Skeletal muscle satellite cell (primary cell): ENCODE results near the gene UGT1A4.
"Not testable (repeated sequence)": the region's sequence is repeated elsewhere in the genome, so short reads cannot be mapped to it uniquely, and the experiment has no call there.

Experiments
- H3K27me3 ChIP-seq: 2 replicates; pipeline ENCODE4 v1.7.0; 2013; ENCODE audit warnings: low read length; ENCODE audit not compliant: control insufficient read depth, insufficient read depth
- H3K36me3 ChIP-seq: 2 replicates; pipeline ENCODE4 v1.7.0; 2013; ENCODE audit warnings: mild to moderate bottlenecking, control low read depth, low read length; ENCODE audit not compliant: insufficient read depth
- H3K4me1 ChIP-seq: 2 replicates; pipeline ENCODE4 v1.7.0; 2013; ENCODE audit warnings: low read length; ENCODE audit not compliant: control insufficient read depth, insufficient read depth
- H3K4me2 ChIP-seq: 2 replicates; pipeline ENCODE4 v1.7.0; 2013; ENCODE audit warnings: mild to moderate bottlenecking, low read length
- H3K4me3 ChIP-seq: 2 replicates; pipeline ENCODE4 v1.7.0; 2013; ENCODE audit warnings: low read length
- H3K9ac ChIP-seq: 2 replicates; pipeline ENCODE4 v1.7.0; 2013; ENCODE audit warnings: mild to moderate bottlenecking, low read depth, low read length, moderate library complexity
- H3K9me3 ChIP-seq: replicated peaks from 2 replicates; pipeline ENCODE4 v1.7.0; 2013; ENCODE audit warnings: mild to moderate bottlenecking, control low read depth, low read length

The UGT1A4 gene

DNA sequence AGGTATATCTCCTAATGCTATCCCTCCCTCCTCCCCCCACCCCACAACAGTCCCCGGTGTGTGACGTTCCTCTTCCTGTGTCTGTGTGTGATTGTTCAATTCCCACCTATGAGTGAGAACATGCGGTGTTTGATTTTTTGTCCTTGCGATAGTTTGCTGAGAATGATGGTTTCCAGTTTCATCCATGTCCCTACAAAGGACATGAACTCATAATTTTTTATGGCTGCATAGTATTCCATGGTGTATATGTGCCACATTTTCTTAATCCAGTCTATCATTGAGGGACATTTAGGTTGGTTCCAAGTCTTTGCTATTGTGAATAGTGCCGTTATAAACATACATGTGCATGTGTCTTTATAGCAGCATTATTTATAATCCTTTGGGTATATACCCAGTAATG is 17.7 kb upstream of the UGT1A4 start:
- not testable (repeated sequence) for H3K9ac ChIP-seq, H3K4me1 ChIP-seq, H3K4me3 ChIP-seq, H3K27me3 ChIP-seq, H3K4me2 ChIP-seq, H3K36me3 ChIP-seq, H3K9me3 ChIP-seq

DNA sequence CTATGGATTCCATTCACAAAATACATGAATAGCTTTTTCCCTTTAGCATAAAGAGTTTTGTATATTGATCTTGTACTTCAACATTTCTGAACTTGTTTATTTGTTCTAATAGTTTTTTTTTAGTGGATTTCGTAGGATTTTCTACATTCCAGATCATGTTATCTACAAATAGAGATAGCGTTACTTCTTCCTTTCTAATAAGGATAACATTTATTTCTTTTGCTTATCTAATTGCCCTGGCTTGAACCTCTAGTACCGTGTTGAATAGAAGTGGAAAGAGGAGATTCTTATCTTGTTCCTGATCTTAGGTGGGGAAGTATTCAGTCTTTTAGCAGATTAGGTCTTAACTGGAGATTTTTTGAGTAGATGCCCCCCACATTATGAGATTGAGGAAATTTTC is 16.3 kb upstream of the UGT1A4 start:
- no peaks in the 10 kb centered on the region for H3K9me3 ChIP-seq
- H3K4me1 ChIP-seq, result peaks cover 14% of the 10 kb centered on the region
- H3K4me2 ChIP-seq, result no peak overlapping the region
- H3K9ac ChIP-seq, result no peak overlapping the region
- no peaks in the 10 kb centered on the region for H3K36me3 ChIP-seq
- H3K27me3 ChIP-seq, result no peaks in the 10 kb centered on the region
- no peak overlapping the region for H3K4me3 ChIP-seq

DNA sequence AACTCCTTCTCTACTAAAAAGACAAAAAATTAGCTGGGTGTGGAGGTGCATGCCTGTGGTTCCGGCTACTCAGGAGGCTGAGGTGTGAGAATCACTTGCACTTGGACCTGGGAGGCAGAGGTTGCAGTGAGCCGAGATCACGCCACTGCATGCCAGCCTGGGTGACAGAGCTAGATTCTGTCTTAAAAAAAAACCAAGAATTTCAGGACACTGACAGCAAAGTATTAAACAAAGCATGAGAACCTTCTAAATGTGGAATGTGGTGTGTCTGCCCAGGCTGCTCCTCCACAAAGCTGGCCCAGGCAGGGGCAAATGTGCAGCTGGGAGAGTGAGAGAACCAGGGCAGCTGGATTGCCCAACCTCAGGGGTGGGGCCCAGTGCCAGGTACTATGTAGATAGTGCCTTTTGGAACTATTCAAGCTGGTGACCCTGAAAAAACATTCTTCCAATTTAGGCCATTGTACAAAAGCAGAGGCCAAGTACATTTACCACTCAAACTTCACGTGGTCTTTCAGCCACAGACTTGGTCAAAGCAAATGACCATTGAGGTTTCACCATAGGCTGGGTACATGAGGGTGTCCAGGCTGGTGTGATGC is 12.5 kb upstream of the UGT1A4 start:
- H3K9me3 ChIP-seq, result no peaks in the 10 kb centered on the region
- H3K4me3 ChIP-seq, result no peak overlapping the region
- H3K4me1 ChIP-seq, result peaks cover 17% of the 10 kb centered on the region
- H3K27me3 ChIP-seq, result peaks cover 2% of the 10 kb centered on the region
- no peak overlapping the region for H3K4me2 ChIP-seq
- no peak overlapping the region for H3K9ac ChIP-seq
- H3K36me3 ChIP-seq, result no peaks in the 10 kb centered on the region

DNA sequence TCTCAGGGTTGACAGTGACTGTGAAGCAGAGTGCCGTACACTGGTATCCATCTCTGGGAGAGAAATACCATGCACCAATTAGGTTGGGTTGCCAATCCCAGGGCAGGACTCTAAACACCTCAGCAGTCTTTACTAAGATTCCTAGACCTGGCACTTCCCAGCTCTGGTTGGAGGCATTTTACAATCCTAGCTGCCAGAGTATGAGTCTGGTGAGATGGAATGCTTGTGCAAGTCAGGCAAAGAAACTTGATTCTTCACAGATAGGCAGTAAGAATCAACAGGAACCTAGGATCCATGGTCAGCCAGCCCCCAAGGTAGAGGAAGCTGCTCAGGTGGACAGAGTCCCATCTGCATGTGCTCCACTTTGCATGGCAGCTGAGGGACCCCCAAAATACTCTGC is 11.8 kb upstream of the UGT1A4 start:
- Histone ChIP-seq H3K36me3 (no peaks in the 10 kb centered on the region), H3K9ac (no peak overlapping the region), H3K4me1 (peaks cover 17% of the 10 kb centered on the region), H3K27me3 (peaks cover 2% of the 10 kb centered on the region), H3K9me3 (no peaks in the 10 kb centered on the region), H3K4me2 (no peak overlapping the region), H3K4me3 (no peak overlapping the region)

DNA sequence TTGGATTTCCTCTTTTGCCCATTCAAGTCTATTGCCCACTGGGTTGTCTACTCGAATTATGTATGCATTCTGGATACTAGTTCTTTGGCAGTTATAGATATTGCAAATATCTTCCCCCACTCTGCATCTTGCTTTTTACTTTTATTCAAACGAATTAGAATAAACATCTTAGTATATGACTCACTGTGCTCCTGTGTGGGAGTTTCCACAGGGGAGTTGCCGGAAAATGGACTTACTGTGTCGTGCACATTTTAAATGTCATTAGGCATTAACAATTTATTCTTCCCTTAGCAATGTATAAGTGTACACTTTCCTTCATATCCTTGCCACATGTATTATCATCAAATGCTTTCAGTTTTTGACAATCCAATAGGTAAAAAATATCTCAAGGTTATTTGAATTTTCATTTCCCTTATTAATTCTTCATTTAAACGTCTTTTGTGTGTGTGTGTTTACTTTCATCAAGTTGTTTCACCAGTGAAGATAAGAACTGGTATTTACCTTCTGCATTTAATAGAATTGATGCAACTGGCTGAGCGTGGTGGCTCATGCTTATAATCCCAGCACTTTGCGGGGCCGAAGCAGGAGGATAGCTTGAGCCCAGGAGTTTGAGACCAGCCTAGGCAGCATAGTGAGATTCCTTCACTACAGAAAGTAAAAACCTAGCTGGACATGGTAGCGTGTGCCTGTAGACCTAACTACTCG is 10.4 kb upstream of the UGT1A4 start:
- Histone ChIP-seq H3K9me3 (no peaks in the 10 kb centered on the region), H3K4me3 (no peak overlapping the region), H3K4me2 (no peak overlapping the region), H3K27me3 (peaks cover 6% of the 10 kb centered on the region), H3K9ac (no peak overlapping the region), H3K4me1 (peaks cover 17% of the 10 kb centered on the region), H3K36me3 (no peaks in the 10 kb centered on the region)

DNA sequence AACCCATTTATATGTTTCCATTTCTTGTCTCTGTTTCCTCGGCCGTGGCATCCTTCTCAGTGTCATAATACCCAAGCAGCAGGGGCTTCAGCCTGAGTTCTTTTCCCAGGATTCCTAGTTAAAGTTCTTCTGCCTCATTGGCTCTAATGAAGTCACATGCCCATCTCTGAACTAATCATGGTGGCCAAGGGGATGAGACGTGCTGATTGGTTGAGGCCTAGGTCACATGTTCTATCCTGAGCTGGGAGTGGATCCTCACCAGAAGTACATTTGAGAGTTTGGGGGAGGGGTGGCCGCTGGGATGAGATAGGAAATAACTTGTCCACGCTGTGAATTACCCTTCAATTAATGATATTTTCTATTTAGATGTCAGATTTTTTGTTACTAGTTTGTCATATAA is 9.6 kb upstream of the UGT1A4 start:
- Histone ChIP-seq H3K9me3 (no peaks in the 10 kb centered on the region), H3K36me3 (no peaks in the 10 kb centered on the region), H3K9ac (no peak overlapping the region), H3K27me3 (peaks cover 8% of the 10 kb centered on the region), H3K4me1 (peaks cover 17% of the 10 kb centered on the region), H3K4me3 (no peak overlapping the region), H3K4me2 (no peak overlapping the region)

DNA sequence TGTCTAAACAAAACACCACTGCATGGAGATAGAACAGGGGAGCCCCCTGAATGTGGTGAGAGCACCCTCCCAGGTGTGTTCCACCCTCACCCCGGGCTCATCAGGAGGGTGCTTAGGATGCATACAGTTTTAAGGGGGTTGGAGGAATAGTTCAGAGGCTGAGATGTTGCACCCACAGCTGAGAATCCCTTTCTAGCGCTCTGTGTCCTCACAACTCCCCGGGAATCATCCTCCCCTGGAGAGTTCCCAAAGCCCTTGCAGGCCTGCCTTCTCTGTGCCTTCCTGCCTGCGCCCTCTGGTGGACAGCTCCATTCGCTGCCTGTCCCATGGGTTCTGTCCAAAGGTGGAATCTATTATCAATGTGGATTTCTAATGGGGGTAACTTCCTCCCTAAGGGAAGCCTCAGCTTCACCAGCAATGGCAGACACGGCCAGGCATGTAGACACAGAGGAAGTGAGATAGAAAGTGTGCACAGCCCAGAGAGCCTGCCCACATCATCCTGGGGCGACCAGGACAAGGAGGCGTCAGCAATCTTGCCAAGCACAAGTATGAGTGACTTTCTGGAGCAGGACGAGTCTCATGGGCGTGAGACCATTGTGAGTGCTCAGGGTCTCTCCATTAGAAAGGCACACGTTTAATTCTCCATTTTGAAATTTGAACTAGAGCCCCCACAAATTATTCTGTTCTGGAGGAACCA is 7.1 kb upstream of the UGT1A4 start:
- Histone ChIP-seq H3K4me3 (no peak overlapping the region), H3K27me3 (peaks cover 13% of the 10 kb centered on the region), H3K36me3 (no peaks in the 10 kb centered on the region), H3K4me2 (no peak overlapping the region), H3K9ac (no peak overlapping the region), H3K4me1 (peaks cover 11% of the 10 kb centered on the region), H3K9me3 (no peaks in the 10 kb centered on the region)

DNA sequence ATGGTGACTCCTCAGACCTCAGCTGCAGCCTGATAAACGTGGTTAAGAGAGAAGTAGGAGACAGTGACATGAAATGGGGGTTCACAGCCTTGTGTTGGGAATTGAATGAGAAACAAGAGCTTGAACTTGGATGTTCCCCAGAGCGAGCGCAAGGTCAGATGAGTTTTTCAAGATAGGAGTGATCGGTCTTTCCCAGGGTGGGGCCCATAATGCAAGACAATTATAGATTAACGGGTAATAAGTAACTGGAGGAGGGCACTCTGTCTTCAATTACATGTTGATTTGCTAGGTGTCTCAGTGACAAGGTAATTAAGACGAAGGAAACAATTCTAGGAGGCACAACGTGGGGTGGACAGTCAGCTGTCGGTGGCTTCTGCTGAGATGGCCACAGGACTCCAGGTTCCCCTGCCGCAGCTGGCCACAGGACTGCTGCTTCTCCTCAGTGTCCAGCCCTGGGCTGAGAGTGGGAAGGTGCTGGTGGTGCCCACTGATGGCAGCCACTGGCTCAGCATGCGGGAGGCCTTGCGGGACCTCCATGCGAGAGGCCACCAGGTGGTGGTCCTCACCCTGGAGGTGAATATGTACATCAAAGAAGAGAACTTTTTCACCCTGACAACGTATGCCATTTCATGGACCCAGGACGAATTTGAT is 5.8 kb upstream of the UGT1A4 start, which contains the start of gene UGT1A5:
Gene UGT1A5 (plus strand): TSS at position 297 of the 651 bp plus-strand sequence. CDS start 85 bp downstream, at position 382.
- Histone ChIP-seq H3K27me3 (peaks cover 13% of the 10 kb centered on the region), H3K36me3 (no peaks in the 10 kb centered on the region), H3K4me1 (peaks cover 5% of the 10 kb centered on the region), H3K4me3 (no peak within 1 kb of the TSS), H3K4me2 (no peak within 1 kb of the TSS), H3K9ac (no peak within 1 kb of the TSS), H3K9me3 (no peaks in the 10 kb centered on the region)

DNA sequence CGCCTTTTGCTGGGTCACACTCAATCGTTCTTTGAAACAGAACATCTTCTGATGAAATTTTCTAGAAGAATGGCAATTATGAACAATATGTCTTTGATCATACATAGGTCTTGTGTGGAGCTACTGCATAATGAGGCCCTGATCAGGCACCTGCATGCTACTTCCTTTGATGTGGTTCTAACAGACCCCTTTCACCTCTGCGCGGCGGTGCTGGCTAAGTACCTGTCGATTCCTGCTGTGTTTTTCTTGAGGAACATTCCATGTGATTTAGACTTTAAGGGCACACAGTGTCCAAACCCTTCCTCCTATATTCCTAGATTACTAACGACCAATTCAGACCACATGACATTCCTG is 5.3 kb upstream of the UGT1A4 start:
- peaks cover 2% of the 10 kb centered on the region for H3K4me1 ChIP-seq
- no peak overlapping the region for H3K4me3 ChIP-seq
- no peaks in the 10 kb centered on the region for H3K9me3 ChIP-seq
- H3K9ac ChIP-seq, result no peak overlapping the region
- H3K4me2 ChIP-seq, result no peak overlapping the region
- H3K36me3 ChIP-seq, result no peaks in the 10 kb centered on the region
- H3K27me3 ChIP-seq, result peaks cover 14% of the 10 kb centered on the region

DNA sequence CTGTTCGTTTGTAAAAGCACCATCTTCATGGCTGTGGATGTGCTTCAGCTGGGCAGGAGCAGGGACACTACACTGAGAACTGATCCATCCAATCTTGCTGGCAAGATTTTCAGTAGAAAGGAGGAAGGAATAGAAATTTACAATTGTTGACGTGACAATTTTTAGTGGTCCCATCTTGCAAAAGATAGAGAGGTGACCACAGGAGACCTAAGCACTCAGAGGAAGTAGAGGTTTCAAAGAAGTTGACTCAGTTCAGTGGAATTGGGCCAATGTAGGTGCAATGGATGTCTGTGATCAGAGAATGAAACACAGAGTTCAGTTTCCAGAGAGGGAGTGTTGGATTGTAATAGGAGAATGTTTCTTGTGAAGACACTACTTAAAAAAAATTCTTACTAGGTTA is 4.4 kb upstream of the UGT1A4 start:
- Histone ChIP-seq H3K9ac (no peak overlapping the region), H3K9me3 (no peaks in the 10 kb centered on the region), H3K4me1 (no peaks in the 10 kb centered on the region), H3K4me2 (no peak overlapping the region), H3K36me3 (no peaks in the 10 kb centered on the region), H3K4me3 (no peak overlapping the region), H3K27me3 (peaks cover 16% of the 10 kb centered on the region)

DNA sequence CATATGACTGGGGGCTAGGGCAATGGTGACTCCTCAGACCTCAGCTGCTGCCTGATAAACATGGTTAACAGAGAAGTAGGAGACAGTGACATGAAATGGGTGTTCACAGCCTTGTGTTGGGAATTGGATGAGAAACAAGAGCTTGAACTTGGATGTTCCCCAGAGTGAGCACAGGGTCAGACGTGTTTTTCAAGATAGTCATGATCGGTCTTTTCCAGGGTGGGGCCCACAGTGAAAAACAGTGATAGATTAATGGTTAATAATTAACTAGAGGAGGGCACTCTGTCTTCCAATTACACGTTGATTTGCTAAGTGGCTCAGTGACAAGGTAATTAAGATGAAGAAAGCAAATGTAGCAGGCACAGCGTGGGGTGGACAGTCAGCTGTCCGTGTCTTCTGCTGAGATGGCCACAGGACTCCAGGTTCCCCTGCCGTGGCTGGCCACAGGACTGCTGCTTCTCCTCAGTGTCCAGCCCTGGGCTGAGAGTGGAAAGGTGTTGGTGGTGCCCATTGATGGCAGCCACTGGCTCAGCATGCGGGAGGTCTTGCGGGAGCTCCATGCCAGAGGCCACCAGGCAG is 10.3 kb downstream of the UGT1A4 start, which contains the start of gene UGT1A3:
Gene UGT1A3 (plus strand): TSS at position 320 of the 579 bp plus-strand sequence. CDS start 85 bp downstream, at position 405.
- Histone ChIP-seq H3K9me3 (no peaks in the 10 kb centered on the region), H3K4me2 (no peak within 1 kb of the TSS)

More for the DNA sequence above, 10.3 kb downstream of the UGT1A4 start, which contains the start of gene UGT1A3:
- Histone ChIP-seq H3K27me3 (no peaks in the 10 kb centered on the region), H3K4me1 (no peaks in the 10 kb centered on the region), H3K4me3 (no peak within 1 kb of the TSS), H3K9ac (no peak within 1 kb of the TSS), H3K36me3 (no peaks in the 10 kb centered on the region)
